NK-92 (cell line): ENCODE measurements around the gene FAM153A.
"Not testable (repeated sequence)": the region's sequence is repeated elsewhere in the genome, so short reads cannot be mapped to it uniquely, and the experiment has no call there.

Experiments
- DNase-seq: peaks from one replicate; lab custom pipeline; 2025; ENCODE audit not compliant: unreplicated experiment; lab: John Stamatoyannopoulos, UW

The FAM153A gene

DNA sequence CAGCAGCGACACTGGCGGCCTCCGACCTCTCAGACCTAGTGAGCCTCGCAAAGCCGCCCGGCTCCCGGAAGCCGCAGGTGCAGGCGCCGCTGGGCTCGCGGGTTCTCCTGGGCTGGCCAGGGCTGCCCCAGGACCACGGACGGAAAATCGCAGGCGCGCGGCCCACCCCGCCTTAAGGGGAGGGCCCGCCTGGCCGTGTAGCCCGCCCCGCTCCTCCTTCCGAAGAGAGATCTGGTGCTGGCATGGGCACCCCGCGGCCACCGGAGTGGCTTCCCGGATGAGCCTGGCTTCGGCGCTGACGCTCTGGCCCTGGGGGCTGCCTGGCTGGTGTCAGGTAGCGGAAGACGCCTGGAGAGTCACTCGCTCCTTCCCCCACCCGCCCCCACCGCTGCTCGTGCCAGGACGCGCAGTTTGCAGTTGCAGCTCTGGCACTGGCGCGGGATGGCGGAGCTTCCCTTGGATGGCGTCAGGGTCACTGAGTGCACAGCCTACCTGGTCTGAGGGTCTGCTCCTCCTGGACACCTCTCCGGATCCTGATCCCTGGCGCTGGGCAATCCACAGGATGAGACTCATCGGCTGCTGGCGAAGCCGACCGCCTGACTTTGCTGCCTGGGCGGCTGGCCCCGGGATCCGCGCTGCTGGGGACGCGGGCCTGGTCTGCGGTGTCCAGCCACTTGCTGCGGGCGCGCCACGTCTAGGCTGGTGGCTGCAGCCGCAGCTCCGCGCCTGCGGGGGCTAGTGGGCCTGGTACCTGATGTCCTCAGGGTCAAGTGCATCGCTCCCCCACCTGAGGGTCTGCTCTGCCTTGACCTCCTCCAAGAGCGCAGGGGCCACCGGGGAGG is at the start of gene FAM153A:
Gene FAM153A, minus strand, starts transcription at position 108 of the 842 bp plus-strand sequence.
- not testable (repeated sequence) for DNase-seq

DNA sequence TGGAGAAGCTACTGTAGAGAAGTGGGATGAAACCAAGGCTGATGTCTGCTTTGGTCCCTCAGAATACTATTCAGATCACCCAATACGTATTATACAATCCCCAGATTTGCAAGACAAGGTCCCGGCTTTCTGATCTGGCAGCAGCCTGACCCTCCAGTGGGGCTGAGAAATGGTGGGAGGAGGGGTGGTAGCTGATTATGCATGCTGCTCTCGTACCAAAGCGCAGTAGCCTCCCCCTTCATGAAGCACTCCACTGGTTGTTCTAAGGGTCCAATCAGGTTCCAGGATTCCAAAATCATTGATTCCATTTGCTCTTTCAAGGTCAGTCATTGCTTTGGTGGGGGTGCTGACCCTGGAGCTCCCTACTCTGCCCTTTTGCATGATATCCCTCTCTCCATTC is 49.6 kb upstream of the FAM153A start:
- DNase-seq, result not testable (repeated sequence)

DNA sequence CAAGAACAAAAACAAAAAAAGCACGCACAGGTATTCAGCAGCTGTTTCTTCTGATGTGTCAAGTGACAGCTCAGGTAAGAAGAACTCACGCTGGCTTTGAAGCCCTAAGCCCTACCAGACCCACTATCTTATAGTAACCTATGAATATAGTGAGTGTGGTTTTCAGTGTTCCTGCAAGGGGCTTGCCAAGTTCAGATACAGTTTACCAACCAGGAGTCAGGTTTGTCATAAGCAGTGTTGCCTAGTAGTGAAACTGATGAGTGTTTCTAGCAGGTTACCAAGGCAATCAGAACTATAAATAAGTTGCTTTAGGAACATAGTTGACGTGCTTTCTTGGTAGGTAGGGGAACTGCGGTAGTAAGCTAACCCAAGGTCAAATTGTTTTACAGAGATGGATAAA is 43.4 kb upstream of the FAM153A start:
- DNase-seq, result not testable (repeated sequence)

DNA sequence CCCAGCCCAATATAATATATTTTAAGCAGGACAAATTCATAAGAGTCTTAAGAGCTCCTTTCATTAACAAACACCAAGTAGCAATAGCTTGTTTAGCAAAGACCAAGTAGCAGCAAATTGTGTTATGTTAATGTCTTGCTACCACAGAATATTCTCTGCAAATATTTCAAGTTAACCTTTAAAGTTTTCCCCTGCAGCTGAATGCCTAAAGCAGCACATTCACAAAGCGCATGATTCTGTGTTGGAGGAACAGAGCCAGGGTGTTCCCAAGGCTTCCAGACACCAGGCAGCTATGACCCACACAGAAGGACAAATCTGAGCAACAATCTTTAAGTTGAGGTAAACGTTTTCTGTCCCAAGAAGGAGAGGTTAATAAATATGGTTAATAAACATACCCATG is 42.1 kb upstream of the FAM153A start:
- DNase-seq, result not testable (repeated sequence)

DNA sequence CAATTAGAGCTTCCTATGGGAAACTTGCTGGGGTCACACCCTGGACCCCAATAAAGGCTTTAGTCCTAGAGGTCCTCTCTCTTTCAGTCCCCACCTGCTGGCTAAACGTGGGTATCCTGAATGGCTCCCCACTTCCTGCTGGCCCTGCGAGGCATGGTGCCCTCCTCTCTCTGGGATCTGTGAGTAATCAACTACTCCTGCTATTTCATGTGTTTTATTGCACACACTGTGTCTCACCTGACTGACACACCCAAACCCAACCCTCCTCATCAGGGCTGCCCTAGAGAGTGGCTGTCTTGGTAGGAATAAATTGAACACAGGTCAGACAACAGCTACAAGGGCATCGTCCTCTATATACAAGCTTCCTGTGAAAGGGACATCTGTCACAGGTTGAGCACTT is 39.8 kb upstream of the FAM153A start:
- not testable (repeated sequence) for DNase-seq

DNA sequence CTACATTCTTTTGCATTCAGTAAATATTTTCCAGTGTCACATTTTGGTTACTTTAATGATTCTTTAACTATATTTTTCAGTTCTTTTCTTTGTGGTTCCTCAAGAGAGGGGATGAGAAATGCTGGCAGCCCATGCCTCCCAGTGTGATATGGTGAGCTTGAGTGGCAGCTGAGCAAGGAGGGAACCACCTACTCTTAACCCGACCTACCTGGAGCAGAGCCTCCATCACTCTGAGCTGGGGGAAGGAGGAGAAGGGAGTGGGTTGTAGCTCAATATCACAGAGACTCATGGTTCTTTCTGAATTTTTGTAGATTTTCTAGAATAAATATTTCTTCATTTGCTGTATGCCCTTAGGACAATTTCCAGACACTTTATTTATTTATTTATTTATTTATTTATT is 37.0 kb upstream of the FAM153A start:
- not testable (repeated sequence) for DNase-seq

DNA sequence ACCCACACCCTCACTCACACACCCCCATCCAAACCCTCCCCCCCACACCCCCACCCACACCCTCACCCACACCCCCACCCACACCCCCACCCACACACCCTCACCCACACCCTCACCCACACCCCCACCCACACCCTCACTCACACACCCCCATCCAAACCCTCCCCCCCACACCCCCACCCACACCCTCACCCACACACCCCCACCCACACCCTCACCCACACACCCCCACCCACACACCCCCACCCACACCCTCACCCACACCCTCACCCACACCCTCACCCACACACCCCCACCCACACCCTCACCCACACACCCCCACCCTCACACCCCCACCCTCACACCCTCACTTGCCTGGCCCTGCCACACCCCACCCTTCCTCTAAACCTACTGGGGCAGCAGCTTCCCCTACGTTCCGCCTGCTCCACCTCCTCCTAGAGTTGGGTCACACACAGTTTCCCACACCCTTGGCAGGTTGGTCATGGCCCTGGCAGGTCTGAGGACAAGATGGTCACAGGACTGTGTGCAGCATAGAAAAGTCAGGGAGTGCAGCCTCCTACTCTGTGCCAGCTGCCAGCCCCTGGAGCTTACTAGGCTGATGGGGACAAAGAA is 30.2 kb upstream of the FAM153A start:
- not testable (repeated sequence) for DNase-seq

DNA sequence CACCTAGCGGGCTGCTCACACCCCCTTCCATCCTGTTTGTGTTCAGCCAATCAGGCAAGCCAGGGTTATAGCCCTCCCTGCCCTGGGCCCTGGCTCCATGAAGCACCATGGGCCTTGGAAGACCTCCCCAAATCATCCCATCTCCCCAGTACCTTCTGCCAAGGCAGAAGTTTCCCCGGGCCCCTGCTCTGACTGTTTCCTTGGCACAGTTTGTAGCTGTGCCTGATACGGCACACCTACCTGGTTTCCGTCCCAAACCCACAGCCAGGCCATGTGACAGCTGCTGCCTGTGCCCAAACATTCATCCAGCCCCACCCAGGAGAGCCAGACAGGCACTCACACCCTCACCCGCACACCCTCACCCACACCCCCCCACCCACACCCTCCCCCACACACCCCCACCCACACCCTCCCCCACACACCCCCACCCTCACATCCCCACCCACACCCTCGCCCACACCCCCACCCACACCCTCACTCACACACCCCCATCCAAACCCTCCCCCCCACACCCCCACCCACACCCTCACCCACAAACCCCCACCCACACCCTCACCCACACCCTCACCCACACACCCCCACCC is 29.6 kb upstream of the FAM153A start:
- not testable (repeated sequence) for DNase-seq

DNA sequence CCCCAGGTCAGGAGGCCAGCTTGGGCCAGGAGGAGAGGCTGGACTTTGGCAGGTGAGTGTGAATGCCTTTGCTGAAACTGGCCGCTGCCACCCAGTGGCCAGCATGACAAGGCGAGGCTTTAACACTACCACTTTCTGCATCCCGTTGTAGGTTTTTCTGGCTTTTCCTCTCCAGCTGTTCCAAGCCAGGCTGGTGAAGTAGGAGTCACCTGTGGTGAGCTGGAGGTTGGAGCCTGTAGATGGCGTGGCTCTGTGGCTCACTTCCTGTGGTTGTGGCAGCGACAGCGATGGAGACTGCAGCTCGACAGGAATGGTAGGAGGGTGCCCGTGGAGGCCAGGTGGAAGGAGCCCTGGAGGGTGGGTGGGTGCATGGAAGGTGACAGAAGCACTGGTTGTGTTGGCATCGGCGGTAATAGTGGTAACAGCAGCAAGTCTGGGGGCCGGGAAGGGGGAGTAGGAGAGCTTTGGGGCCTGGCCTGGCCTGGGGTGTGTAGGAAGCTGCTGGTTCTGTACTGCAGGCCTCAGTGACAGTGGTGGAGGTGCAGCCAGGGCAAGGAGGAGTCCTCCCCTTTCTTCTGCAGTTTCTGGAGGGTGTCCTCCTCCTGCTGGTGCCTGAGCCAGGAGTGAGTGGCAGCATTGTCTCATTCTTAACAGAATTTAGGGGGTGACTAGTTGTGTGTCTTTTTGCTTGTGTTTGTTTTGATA is 26.7 kb upstream of the FAM153A start:
- not testable (repeated sequence) for DNase-seq

DNA sequence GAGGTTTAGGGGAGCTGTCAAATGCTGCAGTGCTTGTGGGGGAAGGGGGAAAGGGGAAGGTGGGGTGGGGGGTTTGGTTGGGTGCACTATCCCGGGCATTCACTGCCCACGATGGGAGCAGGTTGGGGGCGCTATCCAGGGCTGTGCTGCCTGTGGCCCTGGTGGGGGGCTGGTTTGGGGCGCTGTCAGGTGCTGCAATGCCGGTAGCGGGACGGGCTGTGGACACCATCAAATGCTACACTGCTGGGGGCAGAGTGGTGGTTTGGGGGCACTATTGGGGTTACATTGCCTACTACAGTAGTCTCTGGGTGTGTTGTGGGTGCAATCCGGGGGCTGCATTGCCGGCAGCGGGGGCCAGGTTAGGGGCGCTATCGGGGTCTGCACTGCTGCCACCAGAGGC is 25.7 kb upstream of the FAM153A start:
- DNase-seq, result not testable (repeated sequence)

DNA sequence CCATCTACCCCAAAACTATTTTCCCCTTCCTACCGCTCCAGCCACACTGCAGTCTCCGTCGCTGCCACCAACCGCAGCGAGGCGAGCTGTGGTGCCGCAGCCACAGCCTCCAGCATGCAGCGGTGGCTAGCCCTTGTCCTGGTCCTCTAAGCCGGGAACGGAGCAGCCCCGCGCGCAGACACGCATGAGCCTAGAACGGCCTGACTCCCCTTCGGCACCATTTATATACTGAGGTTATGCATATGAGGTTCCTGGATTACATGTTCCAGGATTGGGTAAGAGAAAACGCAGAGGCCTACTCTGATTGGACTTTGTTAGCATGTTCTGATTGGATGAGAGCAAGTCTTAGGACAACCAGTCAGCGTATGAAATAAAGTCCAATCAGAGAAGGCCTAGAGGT is 24.6 kb upstream of the FAM153A start:
- not testable (repeated sequence) for DNase-seq

DNA sequence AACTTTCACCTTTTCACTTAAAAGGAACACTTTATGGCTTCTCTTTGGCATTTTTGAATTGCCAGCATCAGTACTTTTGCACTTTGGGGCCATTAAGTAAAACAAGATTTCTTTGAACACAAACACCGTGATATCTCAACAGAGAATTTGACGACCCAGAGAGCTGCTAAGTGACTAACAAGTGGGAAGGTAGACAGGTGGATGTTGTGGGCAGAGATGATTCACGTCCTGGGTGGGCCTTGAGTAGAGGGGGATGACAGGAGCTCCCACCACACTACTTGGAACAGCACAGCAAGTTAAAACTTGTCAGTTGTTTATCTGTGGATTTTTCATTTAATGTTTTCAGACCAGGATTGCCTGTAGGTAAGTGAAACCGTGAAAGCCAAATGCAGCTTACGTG is 18.7 kb upstream of the FAM153A start:
- DNase-seq, result not testable (repeated sequence)

DNA sequence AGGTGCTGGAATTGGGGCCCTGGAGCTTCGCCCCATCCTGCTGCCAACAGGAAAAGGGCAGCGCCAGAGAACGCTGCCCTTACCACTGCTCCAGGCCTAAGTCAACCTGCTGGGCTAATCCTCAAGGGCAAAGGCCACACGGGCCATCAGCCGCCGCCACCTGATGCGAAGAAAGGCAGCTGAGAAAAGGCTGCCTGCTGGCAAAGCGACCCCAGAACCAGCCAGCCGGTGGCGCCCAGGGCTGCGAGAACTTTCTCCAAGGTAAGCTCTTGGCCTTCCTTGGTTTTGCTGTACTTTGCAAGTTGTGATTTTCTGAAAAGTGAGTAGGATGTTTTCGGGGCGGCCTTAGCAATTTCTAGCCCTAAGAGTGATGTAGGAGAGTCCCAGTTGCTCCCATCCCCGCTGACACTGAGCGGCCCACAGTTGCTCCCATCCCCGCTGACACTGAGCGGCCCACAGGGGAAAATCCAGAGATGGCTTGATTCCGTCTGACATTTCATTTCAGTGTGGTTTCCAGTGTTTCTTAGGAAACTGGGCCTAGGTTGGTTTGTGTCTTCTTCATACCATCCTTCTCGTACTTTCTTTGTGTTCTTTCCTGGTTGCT is 15.6 kb upstream of the FAM153A start:
- not testable (repeated sequence) for DNase-seq

DNA sequence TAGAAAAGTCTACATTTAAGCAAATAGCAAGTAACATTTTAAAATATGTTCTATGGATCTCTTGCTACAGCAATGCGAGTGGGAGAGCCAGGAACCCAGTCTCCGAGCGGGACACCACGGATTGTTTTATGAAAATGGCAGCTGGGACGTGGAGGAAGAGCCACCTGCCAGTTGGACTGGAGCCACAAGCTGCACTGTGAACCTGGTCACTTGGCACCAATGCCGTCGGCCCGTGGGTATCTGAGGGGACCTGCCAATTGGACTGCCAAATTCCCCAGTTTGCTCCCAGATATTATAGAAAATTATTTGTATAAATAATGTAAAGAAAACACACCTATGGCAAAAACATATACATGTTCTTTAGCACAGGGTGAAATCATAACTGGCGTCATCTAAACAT is 10.6 kb upstream of the FAM153A start:
- DNase-seq, result not testable (repeated sequence)

DNA sequence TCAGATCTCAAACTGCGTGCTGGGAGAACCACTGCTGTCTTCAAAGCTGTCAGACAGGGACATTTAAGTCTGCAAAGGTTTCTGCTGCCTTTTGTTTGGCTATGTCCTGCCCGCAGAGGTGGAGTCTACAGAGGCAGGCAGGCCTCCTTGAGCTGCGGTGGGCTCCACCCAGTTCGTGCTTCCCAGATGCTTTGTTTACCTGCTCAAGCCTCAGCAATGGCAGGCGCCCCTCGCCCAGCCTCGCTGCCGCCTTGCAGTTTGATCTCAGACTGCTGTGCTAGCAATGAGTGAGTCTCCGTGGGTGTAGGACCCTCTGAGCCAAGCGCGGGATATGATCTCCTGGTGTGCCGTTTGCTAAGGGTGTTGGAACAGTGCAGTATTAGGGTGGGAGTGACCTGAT is 8.9 kb upstream of the FAM153A start:
- DNase-seq, result not testable (repeated sequence)

DNA sequence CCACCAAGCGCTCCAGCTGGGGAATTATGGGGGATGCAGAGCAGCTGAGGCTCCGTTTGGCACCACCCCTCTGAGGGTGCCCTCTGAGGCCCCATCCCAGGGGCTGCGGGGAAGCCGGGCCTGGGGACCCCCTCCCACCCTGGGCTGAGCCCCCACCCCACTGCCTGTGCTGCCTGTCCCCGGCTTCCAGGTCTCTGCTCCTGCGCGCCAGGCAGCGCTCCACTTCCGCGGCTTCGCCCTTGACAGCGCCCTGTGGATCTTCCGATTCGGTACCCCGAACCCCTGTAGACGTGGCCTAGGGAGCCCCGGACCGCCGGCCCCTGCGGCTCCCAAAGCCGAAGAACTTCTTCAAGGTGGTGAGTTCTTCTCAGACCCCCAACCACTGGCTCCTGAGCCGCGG is 530 bp downstream of the FAM153A start:
- not testable (repeated sequence) for DNase-seq

DNA sequence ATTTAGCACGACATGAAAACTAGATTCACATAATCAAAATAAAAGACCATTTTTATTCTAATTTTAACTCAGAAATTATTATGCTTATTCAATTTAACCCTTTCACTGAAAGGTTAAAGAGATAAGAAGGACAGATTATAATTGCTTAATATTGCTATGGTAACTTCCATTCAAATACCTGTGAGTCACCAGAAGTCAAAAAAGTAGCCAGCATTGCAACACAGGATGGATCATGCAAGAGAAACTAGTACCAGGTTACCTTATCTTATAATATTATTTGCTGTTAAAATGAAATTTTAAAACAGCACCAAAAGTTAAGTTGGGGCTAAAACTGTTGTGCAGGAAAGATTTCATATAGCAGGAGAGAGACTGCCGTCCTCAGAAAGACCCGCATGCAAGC is 11.5 kb downstream of the FAM153A start:
- not testable (repeated sequence) for DNase-seq

DNA sequence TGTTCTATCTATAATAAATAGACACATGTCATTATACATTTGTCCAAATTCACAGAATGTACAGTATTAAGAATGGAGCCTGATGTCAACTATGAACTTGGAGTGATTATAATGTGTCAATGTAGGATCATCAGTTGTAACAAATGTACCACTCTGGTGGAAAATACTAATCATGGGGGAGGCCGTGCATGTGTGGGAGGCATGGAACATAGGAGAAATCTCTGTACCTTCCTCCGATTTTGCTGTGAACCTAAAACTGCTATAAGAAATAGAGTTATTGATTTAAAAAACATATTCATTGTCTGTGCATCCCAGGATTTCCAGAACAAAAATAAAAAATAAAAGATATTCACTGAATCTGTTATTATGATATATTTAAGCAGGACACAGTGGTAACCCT is 12.1 kb downstream of the FAM153A start:
- not testable (repeated sequence) for DNase-seq

DNA sequence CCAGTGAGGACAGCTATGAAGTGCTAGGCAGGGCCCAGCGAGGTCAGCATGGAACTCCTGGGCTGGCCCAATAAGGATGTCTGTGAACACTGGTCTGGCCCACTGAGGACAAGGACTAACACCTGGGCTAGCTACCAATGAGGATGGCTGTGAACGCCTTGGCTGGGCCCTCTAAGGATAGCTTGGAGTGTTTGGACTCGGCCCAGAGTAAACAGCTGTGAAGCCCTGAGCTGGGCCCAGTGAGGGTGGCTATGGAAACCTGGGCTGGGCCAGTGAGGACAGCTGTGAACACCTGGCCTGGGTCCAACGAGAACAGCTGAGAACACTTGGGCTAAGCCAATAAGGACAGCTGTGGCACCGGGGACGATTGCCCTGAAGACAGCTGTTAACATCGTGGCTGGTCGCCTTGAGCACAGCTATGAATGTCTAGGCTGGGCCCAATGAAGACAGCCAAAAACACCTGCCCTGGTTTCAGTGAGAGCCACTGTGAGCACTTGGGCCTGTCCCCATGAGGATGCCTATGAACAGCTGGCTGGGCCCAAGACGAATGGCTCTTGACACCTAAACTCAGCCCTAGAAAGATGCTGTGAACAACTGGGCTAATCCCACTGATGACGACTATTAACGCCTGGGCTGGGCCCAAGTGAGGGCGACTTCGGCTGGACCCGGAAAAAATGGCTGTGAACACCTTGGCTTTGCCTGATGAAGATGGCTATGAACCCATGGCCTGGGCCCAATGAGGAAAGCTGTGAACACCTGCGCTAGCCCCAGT is 18.8 kb downstream of the FAM153A start:
- not testable (repeated sequence) for DNase-seq

DNA sequence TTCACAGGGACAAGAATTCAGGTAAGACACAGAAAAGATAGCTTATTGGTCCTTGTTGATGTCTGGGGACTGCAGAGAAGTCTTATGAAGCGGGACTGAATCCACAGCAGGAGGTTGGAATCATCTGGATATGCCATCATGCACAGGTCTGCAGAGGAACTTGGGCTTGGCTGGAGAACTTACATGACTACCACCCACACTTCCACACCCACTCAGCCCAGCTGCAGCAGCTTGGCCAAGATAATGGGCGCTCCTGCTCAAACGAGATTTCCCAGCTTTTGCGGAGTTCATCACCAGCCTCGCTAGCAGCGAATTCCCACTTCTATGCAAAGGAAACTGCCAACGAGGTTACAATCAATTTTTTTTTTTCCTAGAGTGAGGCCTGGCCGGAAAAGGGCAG is 21.7 kb downstream of the FAM153A start:
- not testable (repeated sequence) for DNase-seq
